HG02943 (cell line): ENCODE data around the gene PPP1R12B.
"Not testable (repeated sequence)": the region's sequence is repeated elsewhere in the genome, so short reads cannot be mapped to it uniquely, and the experiment has no call there.

Experiments
- ATAC-seq: cut with Tn5 transposase; IDR thresholded peaks from one replicate; pipeline ENCODE4 v1.9.1; 2021; ENCODE audit warnings: mild to moderate bottlenecking, low read depth, moderate library complexity; ENCODE audit not compliant: unreplicated experiment

Gene PPP1R12B

DNA sequence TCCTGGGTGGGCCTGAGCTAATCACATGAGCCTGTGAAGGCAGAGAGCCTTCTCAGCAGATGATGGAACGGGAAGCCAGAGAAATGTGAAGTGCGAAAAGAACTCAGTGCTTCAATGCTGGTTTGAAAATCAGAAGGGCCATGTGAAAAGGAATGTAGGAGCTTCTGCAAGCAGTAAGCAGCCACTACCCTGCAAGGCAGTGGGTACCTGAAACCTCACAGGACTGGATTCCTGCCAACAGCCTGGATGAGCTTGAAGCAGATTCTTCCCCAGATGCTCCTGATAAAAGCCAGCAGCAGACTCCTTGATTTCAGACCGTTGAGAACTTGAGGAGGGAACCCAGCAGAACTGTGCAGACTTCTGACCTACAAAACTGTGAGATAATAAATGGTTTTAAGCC lies 203.2 kb downstream of the PPP1R12B start:
- no peak for ATAC-seq

DNA sequence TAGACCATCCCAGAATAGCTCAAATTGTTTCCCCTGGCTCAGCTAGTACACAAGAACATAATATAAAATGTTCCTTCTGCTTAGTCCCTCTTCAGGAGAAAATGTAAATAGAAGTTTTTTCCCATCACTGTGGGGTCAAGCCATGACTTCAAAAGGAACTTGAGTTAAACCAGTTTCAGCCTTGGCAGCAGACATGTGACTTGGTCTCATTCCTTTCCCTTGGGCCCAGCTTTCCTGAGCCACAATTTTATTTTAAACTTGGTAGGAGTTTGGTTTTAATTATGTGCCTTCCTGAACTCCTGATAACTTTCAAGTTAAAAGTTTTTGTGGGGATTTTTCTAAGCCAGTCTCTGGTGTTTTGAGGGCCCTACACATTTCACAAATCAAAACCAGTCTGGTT lies 204.1 kb downstream of the PPP1R12B start:
- ATAC-seq: not testable (repeated sequence)

- not testable (repeated sequence) for ATAC-seq
These were observed 204.6 kb downstream of the PPP1R12B start for GRCh38 chr1:202553078-202553477.

DNA sequence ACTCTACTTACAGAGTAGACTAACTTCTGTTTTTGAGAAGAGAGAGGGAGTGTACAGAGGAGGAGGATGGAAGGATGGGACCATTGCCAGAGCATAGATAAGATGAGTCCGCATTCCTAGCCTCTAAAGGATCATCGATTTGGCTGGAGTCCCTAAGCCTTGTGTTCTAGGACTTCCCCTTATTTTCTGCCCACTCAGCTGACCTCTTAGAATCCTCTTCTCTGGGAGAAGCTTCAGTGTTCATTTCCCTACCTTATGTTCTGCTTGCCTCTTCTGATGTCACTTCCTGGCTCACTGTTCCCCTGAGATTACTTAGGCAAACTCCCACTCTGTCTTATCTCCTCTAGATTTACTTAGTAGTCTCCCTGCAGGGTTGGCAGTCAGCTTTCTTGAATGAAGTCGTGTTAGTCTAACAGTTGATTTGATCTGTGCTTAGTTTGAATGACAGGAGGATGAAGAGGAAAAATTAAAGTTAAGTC lies 205.1 kb downstream of the PPP1R12B start:
- no peak for ATAC-seq

DNA sequence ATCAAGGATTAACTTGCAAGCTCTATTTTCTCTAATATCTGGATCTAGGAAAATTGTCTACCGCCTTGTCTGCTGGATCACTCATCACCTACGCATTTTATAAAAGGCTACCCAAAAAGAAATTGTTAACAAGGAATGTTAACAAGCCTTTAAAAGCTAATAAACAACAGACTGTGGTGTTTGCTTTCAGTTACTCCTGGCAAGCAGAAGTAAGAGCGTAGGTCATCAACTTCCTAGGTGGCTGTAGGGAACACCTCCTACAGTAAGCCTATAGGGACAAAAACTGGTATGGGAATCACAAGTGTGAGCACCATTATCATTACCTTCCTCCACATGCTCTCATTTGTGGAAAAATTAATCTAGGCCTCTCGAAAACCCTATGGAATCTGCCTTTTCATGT lies 206.1 kb downstream of the PPP1R12B start:
- ATAC-seq: not testable (repeated sequence)

- not testable (repeated sequence) for ATAC-seq
These were observed 207.5 kb downstream of the PPP1R12B start for GRCh38 chr1:202556037-202556436.

DNA sequence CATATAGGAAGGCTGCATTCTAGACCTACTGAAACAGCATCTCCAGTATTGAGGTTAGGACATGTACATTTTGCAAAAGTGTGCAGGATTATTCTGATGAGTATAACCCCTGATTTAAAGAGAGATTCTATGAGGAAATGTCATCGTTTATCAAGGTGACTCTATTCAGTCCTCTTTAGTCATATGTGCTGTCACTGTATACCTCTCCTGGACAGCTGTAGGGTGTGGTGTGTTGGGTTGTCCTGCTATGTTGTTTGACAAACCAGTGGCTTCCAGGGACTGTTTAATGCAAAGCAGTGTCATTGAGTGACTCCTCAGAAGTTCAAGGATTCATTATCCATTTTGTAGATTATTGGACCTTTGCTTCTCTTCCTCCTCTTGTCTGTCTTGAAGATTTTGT lies 209.2 kb downstream of the PPP1R12B start:
- not testable (repeated sequence) for ATAC-seq

DNA sequence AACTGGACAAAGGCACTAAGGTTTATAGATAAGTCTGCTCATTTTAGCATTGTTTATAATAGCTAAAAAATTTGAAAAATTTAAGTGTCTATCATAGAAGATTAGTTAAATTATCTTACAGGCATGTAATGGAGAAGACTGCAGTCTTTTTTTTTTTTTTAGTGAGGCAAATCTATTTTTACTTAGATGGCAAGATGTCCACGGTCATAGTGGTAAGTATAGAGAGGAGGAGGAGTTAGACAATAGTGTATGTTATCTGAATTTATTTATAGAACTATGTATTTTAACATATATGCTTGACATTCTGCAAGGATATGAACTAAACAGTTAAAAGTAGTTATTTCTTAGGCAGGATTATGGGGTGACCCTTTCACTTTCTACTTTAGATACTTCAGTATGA lies 212.7 kb downstream of the PPP1R12B start:
- ATAC-seq: no peak

- no peak for ATAC-seq
These were observed 213.4 kb downstream of the PPP1R12B start for GRCh38 chr1:202561726-202562443.

DNA sequence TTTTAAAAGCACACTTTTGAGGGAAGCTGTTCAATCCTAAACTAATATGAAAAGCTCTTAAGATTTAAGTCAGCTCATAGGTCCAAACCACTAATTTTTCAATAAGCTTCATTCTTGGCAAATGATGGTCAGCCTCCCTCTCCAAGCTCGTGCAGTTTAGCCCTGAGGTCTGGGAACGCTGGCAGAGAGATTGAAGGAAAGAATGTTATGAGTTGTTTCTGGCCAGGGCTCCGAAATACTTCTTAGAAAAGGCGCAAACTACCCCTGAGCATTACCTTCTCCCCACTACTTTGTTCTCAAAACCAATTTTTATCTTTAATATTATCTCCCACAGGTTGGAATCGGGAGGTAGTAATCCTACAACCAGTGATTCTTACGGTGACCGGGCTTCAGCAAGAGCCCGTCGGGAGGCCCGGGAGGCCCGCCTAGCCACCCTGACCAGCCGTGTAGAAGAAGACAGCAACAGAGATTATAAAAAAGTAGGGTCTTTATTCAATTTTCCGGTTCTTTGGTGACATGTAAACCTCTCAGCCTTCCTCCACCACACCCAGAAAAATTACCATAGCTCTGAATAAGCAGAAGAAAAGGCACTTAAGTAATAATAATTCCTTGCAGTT lies 214.1 kb downstream of the PPP1R12B start:
- ATAC-seq: no peak

- ATAC-seq: no peak
These were observed 215.3 kb downstream of the PPP1R12B start for GRCh38 chr1:202563818-202564217.

DNA sequence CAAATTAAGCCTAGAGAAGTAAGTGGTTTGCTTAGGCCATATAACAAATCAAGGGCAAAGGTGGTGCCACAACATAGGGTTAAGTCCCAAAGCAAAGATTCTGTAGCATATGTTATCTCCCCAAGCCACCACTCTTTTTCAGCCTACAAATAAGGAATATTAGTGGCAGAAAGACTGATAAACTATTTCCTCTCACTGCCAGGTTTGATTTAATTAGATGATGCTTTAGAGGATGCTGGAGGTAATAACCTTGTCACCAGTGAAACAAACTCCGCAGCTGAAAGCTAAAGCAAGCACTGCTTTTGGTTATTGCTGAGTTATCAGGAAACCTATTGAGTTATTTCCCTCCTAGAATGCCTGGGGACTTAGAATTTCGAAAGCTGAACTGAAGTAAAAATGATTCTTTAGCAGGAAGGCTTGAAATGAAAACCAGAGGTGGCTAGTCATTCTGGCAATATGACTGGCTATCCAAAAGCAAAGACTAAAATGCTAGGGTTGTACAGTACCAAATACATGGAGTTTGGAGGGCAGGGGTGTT lies 216.5 kb downstream of the PPP1R12B start:
- no peak for ATAC-seq

DNA sequence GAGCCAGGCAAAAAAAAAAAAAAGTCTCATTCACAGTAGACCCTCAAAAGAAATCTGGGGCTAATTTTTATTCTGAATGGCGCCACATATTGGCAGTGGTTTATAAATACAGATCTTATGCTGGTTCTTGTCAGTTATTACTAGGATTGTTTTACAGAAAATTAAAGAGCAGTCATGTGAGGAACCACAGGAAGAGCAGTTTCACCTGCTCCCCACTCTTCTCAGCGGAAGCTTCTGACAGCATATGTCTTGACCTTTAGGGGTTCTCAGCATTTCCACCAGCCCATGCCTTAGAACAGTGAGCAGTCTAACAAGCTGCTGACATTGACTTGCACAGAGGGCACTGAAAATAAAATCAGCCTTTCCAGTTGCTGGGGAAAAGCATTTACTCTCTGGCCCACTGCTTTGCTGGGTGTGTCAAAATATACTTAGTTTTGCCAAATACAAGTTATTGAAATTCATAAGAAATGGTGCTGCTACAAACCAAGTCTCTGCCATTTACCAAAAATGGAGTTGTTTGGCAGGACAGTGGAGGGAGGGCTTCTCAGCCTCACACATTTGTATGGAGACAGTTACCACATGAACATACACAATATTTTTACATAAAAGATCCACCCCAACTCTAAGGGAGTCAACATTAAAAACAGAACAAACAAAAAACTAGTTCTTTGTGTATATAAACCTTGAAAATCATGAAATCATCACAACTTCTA lies 217.5 kb downstream of the PPP1R12B start:
- ATAC-seq: peak; percentile 74

GRCh38 chr1:202567738-202568137 lies 219.2 kb downstream of the PPP1R12B start:
- ATAC-seq: no peak

- ATAC-seq: no peak
These were observed 219.9 kb downstream of the PPP1R12B start for GRCh38 chr1:202568410-202568809.

DNA sequence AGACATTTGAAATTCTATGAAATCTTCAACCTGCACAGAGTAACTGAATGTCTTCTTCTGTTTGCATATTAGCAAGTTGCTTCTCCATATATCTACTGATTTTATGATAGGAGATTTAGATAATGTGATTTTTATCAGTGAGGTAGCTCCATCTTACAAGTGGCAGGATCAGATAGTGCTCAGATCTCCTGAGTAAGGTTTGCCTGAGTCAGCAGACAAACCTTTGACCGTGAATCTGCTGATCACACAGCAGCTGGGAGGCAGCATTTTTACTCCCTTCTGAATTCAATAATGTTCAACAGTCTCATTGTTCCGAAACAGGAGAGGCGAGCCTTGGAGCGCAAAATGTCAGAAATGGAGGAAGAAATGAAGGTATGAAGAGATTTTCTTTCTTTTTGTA lies 220.3 kb downstream of the PPP1R12B start:
- no peak for ATAC-seq

DNA sequence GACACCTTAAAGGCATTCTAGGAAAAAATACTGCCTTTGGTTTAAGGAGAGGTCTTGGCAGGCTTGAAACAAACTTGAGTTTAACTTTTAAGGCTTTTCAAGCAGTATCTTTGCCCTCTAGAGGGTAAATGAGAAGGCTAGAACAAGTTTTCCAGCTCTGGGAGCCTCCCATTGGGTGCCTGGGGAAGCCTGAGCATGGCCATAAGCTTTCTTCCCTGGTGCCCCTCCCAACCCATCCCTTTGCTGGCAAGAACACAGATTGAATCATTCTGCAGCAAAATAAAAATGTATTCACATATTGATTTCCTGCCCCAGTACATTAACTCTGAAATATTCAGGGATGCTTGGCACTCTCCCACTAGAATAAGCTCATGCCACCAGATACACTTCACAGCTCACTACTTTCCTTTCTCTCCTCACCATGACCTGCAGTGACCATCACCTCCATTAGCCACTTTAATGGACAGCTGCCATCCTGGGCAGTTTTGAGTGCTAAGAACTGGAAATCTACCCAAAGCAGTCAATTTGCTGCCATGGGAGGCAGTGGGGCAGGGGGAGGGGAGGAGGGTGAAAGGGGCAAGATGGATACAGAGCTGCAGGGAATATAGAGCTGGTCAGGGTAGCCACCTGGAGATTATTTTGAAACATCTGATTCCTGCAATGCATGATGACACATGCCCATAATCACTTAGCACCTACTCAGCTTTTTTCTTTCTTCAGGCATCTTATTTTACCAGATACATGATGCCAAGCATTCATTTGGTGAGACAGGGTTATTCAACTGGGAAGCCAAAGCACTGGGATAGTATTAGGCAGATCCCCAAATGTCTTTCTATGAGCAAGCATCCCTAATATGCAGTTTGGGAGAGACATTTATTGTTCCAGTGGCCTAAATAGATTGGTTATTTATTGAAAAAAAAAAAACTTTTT lies 221.2 kb downstream of the PPP1R12B start:
- ATAC-seq: no peak

DNA sequence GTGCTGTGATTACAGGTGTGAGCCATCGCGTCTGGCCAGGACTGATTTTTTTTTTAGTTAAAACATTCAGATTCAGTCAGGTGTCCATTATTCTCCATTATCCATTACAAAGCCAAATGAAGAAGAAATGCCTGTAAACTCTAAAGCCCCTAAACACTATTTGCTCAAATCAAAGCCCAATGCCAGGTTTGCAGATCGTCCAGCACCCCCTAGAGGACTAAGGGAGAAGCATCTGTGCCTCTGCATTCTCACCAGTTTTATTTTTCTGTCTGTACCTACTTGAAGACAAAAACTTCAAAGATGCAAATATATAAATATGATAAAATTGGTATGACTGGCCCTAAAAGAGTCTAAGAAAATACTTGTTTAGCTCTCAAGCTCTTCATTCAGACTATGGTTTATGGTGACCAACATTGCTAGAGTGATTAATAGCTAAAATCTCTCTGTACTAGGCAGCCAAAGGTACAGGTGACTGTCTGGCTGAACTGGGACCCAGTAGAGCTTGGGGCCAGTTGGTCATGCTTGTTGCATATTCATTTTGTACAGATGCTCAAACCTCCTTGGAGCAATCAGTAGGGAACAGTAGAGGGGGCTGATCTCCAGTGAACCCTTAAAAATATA lies 223.3 kb downstream of the PPP1R12B start:
- ATAC-seq: no peak

- ATAC-seq: no peak
These were observed 224.4 kb downstream of the PPP1R12B start for GRCh38 chr1:202572867-202573266.
